IMR-90 (cell line): ENCODE data around the gene FNIP2. TPM values are rescaled to one million over a fixed set of nuclear protein-coding genes. Genes with fewer than 3 reads are reported as not detected.

Experiments used
- ATAC-seq: fragments of 200-7000 bp; cut with Tn5 transposase; 2 replicates; pipeline ENCODE4 v1.9.1; 2020; ENCODE audit warnings: low read depth, mild to moderate bottlenecking, moderate library complexity
- BruUV-seq: library from RNA; stranded (reverse); fragments of 400-500 nt; replicated peaks from 2 replicates; lab custom pipeline; 2021; lab: Mats Ljungman, UMichigan
- CTCF ChIA-PET: fragments of 300-600 bp; formaldehyde crosslinking; extraction: SDS; loops from one replicate; lab custom pipeline; 2021; ENCODE audit warnings: antibody characterized with exemption; lab: Yijun Ruan, JAX
- POLR2A ChIA-PET: fragments of 300-600 bp; sonication (Branson Sonifier 250); formaldehyde crosslinking; loops from one replicate; lab custom pipeline; 2022; ENCODE audit warnings: antibody characterized with exemption; ENCODE audit not compliant: unreplicated experiment; lab: Charles Lee
- DNase-seq: peaks from one replicate; pipeline ENCODE4 v3.0.0; 2013
- H2AFZ ChIP-seq: replicated peaks from 2 replicates; pipeline ENCODE3; 2013; ENCODE audit warnings: low read length, mild to moderate bottlenecking; ENCODE audit not compliant: poor library complexity
- H2AK5ac ChIP-seq: 2 replicates; pipeline ENCODE4 v1.6.1; 2013; ENCODE audit warnings: low read depth, low read length, inconsistent platforms
- H2AK9ac ChIP-seq: replicated peaks from 2 replicates; pipeline ENCODE3; 2013; ENCODE audit warnings: mild to moderate bottlenecking, low read depth, low read length, moderate library complexity; ENCODE audit not compliant: poor library complexity
- H2BK120ac ChIP-seq: 2 replicates; pipeline ENCODE4 v1.6.1; 2013; ENCODE audit warnings: low read depth, low read length, inconsistent platforms
- H2BK15ac ChIP-seq: 3 replicates; pipeline ENCODE4 v1.6.1; 2013; ENCODE audit warnings: low read depth, low read length, inconsistent platforms
- H2BK20ac ChIP-seq: 2 replicates; pipeline ENCODE4 v1.6.1; 2013; ENCODE audit warnings: low read depth, mild to moderate bottlenecking, inconsistent platforms, low read length, moderate library complexity
- H2BK5ac ChIP-seq: 2 replicates; pipeline ENCODE4 v1.6.1; 2013; ENCODE audit warnings: mild to moderate bottlenecking, low read depth, low read length, inconsistent platforms; ENCODE audit not compliant: poor library complexity, severe bottlenecking
- H3K14ac ChIP-seq: replicated peaks from 2 replicates; pipeline ENCODE4 v1.6.1; 2013; ENCODE audit warnings: low read depth, low read length, inconsistent platforms
- H3K18ac ChIP-seq: 2 replicates; pipeline ENCODE4 v1.6.1; 2013; ENCODE audit warnings: low read depth, low read length, control low read depth
- H3K23ac ChIP-seq: 2 replicates; pipeline ENCODE4 v1.6.1; 2013; ENCODE audit warnings: low read depth, low read length, inconsistent platforms
- H3K27ac ChIP-seq: 2 replicates; pipeline ENCODE4 v1.5.1; 2013; ENCODE audit warnings: mild to moderate bottlenecking, control low read depth, low read length; ENCODE audit not compliant: insufficient read depth
- H3K27me3 ChIP-seq: 2 replicates; pipeline ENCODE4 v1.6.1; 2013; ENCODE audit warnings: low read length; ENCODE audit not compliant: control insufficient read depth, insufficient read depth
- H3K36me3 ChIP-seq: 2 replicates; pipeline ENCODE4 v1.6.1; 2013; ENCODE audit warnings: low read length, mixed read lengths; ENCODE audit not compliant: control insufficient read depth, insufficient read depth
- H3K4ac ChIP-seq: 2 replicates; pipeline ENCODE4 v1.6.1; 2013; ENCODE audit warnings: low read depth, low read length, inconsistent platforms
- H3K4me1 ChIP-seq: 2 replicates; pipeline ENCODE4 v1.6.1; 2013; ENCODE audit warnings: low read length, mixed read lengths; ENCODE audit not compliant: control insufficient read depth, insufficient read depth
- H3K4me2 ChIP-seq: 2 replicates; pipeline ENCODE4 v1.6.1; 2013; ENCODE audit warnings: low read depth, mild to moderate bottlenecking, control low read depth, low read length, moderate library complexity
- H3K4me3 ChIP-seq: 2 replicates; pipeline ENCODE4 v1.5.1; 2013; ENCODE audit warnings: low read depth, mild to moderate bottlenecking, control low read depth, low read length, moderate library complexity; ENCODE audit not compliant: insufficient read depth
- H3K56ac ChIP-seq: 2 replicates; pipeline ENCODE4 v1.6.1; 2013; ENCODE audit warnings: low read length, inconsistent platforms; ENCODE audit not compliant: insufficient read depth; ENCODE audit errors: extremely low read depth
- H3K79me1 ChIP-seq, 2 experiments: 2 replicates each; pipeline ENCODE4 v1.6.1; 2013; ENCODE audit warnings: low read length in 2 of 2, inconsistent platforms in 1 of 2, low read depth in 1 of 2
- H3K9ac ChIP-seq: 2 replicates; pipeline ENCODE4 v1.6.1; 2013; ENCODE audit warnings: low read depth, low read length, control low read depth
- H3K9me1 ChIP-seq: 2 replicates; pipeline ENCODE4 v1.6.1; 2013; ENCODE audit warnings: low read length, inconsistent platforms; ENCODE audit not compliant: insufficient read depth
- H3K9me3 ChIP-seq: 2 replicates; pipeline ENCODE4 v1.6.1; 2013; ENCODE audit warnings: low read length; ENCODE audit not compliant: control insufficient read depth, insufficient read depth
- H4K20me1 ChIP-seq: 2 replicates; pipeline ENCODE4 v1.6.1; 2013; ENCODE audit warnings: low read length, inconsistent platforms; ENCODE audit not compliant: insufficient read depth
- H4K5ac ChIP-seq: 2 replicates; pipeline ENCODE4 v1.6.1; 2013; ENCODE audit warnings: mild to moderate bottlenecking, low read depth, low read length, control low read depth
- H4K8ac ChIP-seq, 2 experiments: 2 replicates each; pipeline ENCODE4 v1.6.1; 2013; ENCODE audit warnings: low read depth in 2 of 2, low read length in 2 of 2, control low read depth in 1 of 2, inconsistent platforms in 1 of 2
- H4K91ac ChIP-seq: 2 replicates; pipeline ENCODE4 v1.6.1; 2013; ENCODE audit warnings: low read depth, low read length, inconsistent platforms; ENCODE audit not compliant: insufficient read depth
- BHLHE40 ChIP-seq: fragments of 150-350 bp; IDR thresholded peaks from 2 replicates; pipeline ENCODE4 v1.6.1; 2016; ENCODE audit warnings: mild to moderate bottlenecking, low read depth, low read length
- CEBPB ChIP-seq: IDR thresholded peaks from 2 replicates; pipeline ENCODE4 v1.6.1; 2012; ENCODE audit warnings: low read depth, low read length, improper control_type of control experiment
- CHD1 ChIP-seq: IDR thresholded peaks from 2 replicates; pipeline ENCODE4 v1.6.1; 2012; ENCODE audit warnings: low read depth, low read length, improper control_type of control experiment
- CTCF ChIP-seq: conservative IDR thresholded peaks from 2 replicates; pipeline ENCODE4 v1.5.1; 2012; ENCODE audit warnings: mild to moderate bottlenecking, low read depth, low read length, improper control_type of control experiment
- FOS ChIP-seq: fragments of 150-350 bp; IDR thresholded peaks from 2 replicates; pipeline ENCODE4 v1.6.1; 2016; ENCODE audit warnings: low read depth, low read length
- MAFK ChIP-seq: IDR thresholded peaks from 2 replicates; pipeline ENCODE4 v1.6.1; 2012; ENCODE audit warnings: low read depth, low read length, improper control_type of control experiment
- MAZ ChIP-seq: IDR thresholded peaks from 2 replicates; pipeline ENCODE4 v1.6.1; 2012; ENCODE audit warnings: low read depth, mild to moderate bottlenecking, low read length, improper control_type of control experiment, moderate library complexity, borderline replicate concordance
- MXI1 ChIP-seq: IDR thresholded peaks from 2 replicates; pipeline ENCODE4 v1.6.1; 2012; ENCODE audit warnings: low read depth, mild to moderate bottlenecking, low read length, moderate library complexity, borderline replicate concordance
- NFE2L2 ChIP-seq: fragments of 150-350 bp; IDR thresholded peaks from 2 replicates; pipeline ENCODE4 v1.6.1; 2016; ENCODE audit warnings: low read depth, mild to moderate bottlenecking, low read length
- POLR2A ChIP-seq: IDR thresholded peaks from 2 replicates; pipeline ENCODE4 v1.6.1; 2012; ENCODE audit warnings: mild to moderate bottlenecking, low read depth, low read length
- RAD21 ChIP-seq: IDR thresholded peaks from 2 replicates; pipeline ENCODE4 v1.6.1; 2012; ENCODE audit warnings: low read length, improper control_type of control experiment
- RCOR1 ChIP-seq: IDR thresholded peaks from 2 replicates; pipeline ENCODE4 v1.6.1; 2012; ENCODE audit warnings: mild to moderate bottlenecking, low read length, improper control_type of control experiment; ENCODE audit not compliant: insufficient replicate concordance
- SMC3 ChIP-seq: fragments of 150-350 bp; IDR thresholded peaks from 2 replicates; pipeline ENCODE4 v1.6.1; 2016; ENCODE audit warnings: low read depth, mild to moderate bottlenecking, antibody characterized with exemption, low read length, moderate library complexity
- USF2 ChIP-seq: fragments of 150-350 bp; IDR thresholded peaks from 2 replicates; pipeline ENCODE4 v1.6.1; 2017; ENCODE audit warnings: mild to moderate bottlenecking, antibody characterized with exemption, low read length, low read depth
- WGBS, 2 experiments: methylation state at CpG; one replicate each; pipeline versions ENCODE4 v1.1.5 to v1.1.7; 2013; ENCODE audit warnings: missing lambda C conversion rate in 2 of 2; ENCODE audit not compliant: insufficient read length in 1 of 2; ENCODE audit errors: extremely low coverage in 2 of 2; 5-methylcytosine and 5-hydroxymethylcytosine counted together
- dilution Hi-C: fragments of 300-500 bp; cut with HindIII; formaldehyde crosslinking; loops from one replicate; pipeline ENCODE4 v1.14.3; 2018; ENCODE audit warnings: low sequenced_read_pairs; ENCODE audit not compliant: unreplicated experiment
- in situ Hi-C: fragments of 300-500 bp; cut with MboI; formaldehyde crosslinking; loops from 3 replicates; pipeline ENCODE4 v1.14.3; 2019; ENCODE audit warnings: low sequenced_read_pairs, inconsistent platforms, mixed read lengths
- intact Hi-C: fragments of 100-400 bp; cut with micrococcal nuclease; formaldehyde crosslinking; loops from 2 replicates; pipeline ENCODE4 v1.10.0; 2022
- polyA plus RNA-seq, 3 experiments: library from polyadenylated mRNA; depleted of rRNA; stranded (reverse); fragments of >200 nt; gene quantifications; 2 replicates each; pipeline ENCODE4 v1.2.3, GENCODE V29; 2012; ENCODE audit warnings: low replicate concordance in 1 of 3
- total RNA-seq: library from RNA; depleted of rRNA; stranded (reverse); fragments of >200 nt; gene quantifications from 2 replicates; pipeline ENCODE4 v1.2.3, GENCODE V29; 2012
- TF ChIP-seq, protein P1 (sequence below): fragments of 150-350 bp; IDR thresholded peaks from 2 replicates; pipeline ENCODE4 v1.6.1; 2016; ENCODE audit warnings: low read depth, mild to moderate bottlenecking, low read length, moderate library complexity, borderline replicate concordance

FNIP2 gene
- total and polyA plus RNA-seq, 2 of the 4 experiments (the other 2 are of a cell fraction): 4.7 to 24.6 TPM

- H3K4me2 ChIP-seq: peak overlapping the region; percentile 45
- WGBS, 2 experiments: no CpG with 5 or more reads among the region's 4 CpGs
- intact Hi-C loops (no loop called here), in situ Hi-C loops (no loop called here), dilution Hi-C loops (no loop called here)
- no peak for TF ChIP-seq MAZ
- no peak for TF ChIP-seq CEBPB
- TF ChIP-seq RCOR1: no peak
- no peak for TF ChIP-seq BHLHE40
- TF ChIP-seq SMC3: no peak
- TF ChIP-seq MXI1: no peak
- TF ChIP-seq, protein P1, sequence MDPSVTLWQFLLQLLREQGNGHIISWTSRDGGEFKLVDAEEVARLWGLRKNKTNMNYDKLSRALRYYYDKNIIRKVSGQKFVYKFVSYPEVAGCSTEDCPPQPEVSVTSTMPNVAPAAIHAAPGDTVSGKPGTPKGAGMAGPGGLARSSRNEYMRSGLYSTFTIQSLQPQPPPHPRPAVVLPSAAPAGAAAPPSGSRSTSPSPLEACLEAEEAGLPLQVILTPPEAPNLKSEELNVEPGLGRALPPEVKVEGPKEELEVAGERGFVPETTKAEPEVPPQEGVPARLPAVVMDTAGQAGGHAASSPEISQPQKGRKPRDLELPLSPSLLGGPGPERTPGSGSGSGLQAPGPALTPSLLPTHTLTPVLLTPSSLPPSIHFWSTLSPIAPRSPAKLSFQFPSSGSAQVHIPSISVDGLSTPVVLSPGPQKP: no peak
- TF ChIP-seq CHD1: no peak
- TF ChIP-seq POLR2A: no peak
- no peak for TF ChIP-seq NFE2L2
- no peak for TF ChIP-seq USF2
- no peak for TF ChIP-seq RAD21
- no peak for TF ChIP-seq FOS
- no peak for TF ChIP-seq CTCF
- TF ChIP-seq MAFK: no peak
- H2AFZ ChIP-seq: no peak overlapping the region
- no peak overlapping the region for H2BK5ac ChIP-seq
- no peak overlapping the region for H2AK9ac ChIP-seq
- no peak overlapping the region for H3K23ac ChIP-seq
- H2BK20ac ChIP-seq: no peak overlapping the region
- no peaks in the 10 kb centered on the region; the same call in 1 of the 2 replicates for H4K20me1 ChIP-seq
- peaks cover 13% of the 10 kb centered on the region for H3K9me1 ChIP-seq
- H3K9me3 ChIP-seq: no peaks in the 10 kb centered on the region
- ChIA-PET POLR2A (no interaction called here), CTCF (no interaction called here)
- no peak overlapping the region for H4K5ac ChIP-seq
- no peaks in the 10 kb centered on the region for H3K27me3 ChIP-seq
- H2AK5ac ChIP-seq: no peak overlapping the region
- 0 out of 2 replicates have a peak overlapping the region, but pooled peaks have one; percentile 2 for H2BK120ac ChIP-seq
- ATAC-seq: no peak; the same call in 1 of the 2 replicates
- H2BK15ac ChIP-seq: no peak overlapping the region
- no peak overlapping the region for H3K27ac ChIP-seq
- peaks cover 48 to 71% of the 10 kb centered on the region in 2 experiments for H3K79me1 ChIP-seq
- H3K36me3 ChIP-seq: no peaks in the 10 kb centered on the region
- H3K9ac ChIP-seq: no peak overlapping the region
- no peak overlapping the region for H3K56ac ChIP-seq
- H4K8ac ChIP-seq: no peak overlapping the region
- H3K4ac ChIP-seq: no peak overlapping the region
- no TSS peak for BruUV-seq
- H3K14ac ChIP-seq: no peak overlapping the region
- no peak overlapping the region for H4K91ac ChIP-seq
- H3K4me1 ChIP-seq: peaks cover 16% of the 10 kb centered on the region
- DNase-seq: peak; percentile 28
- no peak overlapping the region for H3K4me3 ChIP-seq
- no peak overlapping the region; the same call in 1 of the 2 replicates for H3K18ac ChIP-seq
These were observed 17.3 kb downstream of the FNIP2 start for GRCh38 chr4:158786121-158786601.
